Adrenal gland (tissue), 12 donors: ENCODE measurements around the gene C3orf20. TPM values are rescaled to one million over a fixed set of nuclear protein-coding genes. Genes with fewer than 3 reads are reported as not detected.

ENCODE experiments used
- DNase-seq, 7 donors: peaks; one replicate each; pipeline ENCODE4 v3.0.0-alpha.2; 2019 to 2020
- H3K27ac ChIP-seq, 5 donors: fragments of 200-600 bp; sonication (generic) in 4 of 5; 1 replicate in 3 of 5; 2 replicates in 2 of 5; pipeline versions ENCODE4 v1.5.1 to v1.8.0; 2016 to 2020; ENCODE audit warnings: mild to moderate bottlenecking in 1 of 5
- H3K27me3 ChIP-seq: fragments of 200-600 bp; 2 replicates; pipeline ENCODE4 v1.8.0; 2021
- H3K36me3 ChIP-seq, 2 donors: fragments of 200-600 bp; replicated peaks in 1 of 2; 1 replicate in 1 of 2; 2 replicates in 1 of 2; pipeline versions ENCODE4 v1.5.1 to v1.8.0; 2018 to 2022
- H3K4me1 ChIP-seq, 2 donors: fragments of 200-600 bp; replicated peaks in 1 of 2; 1 replicate in 1 of 2; 2 replicates in 1 of 2; pipeline versions ENCODE4 v1.5.1 to v1.8.0; 2018 to 2021
- H3K4me3 ChIP-seq, 4 donors: fragments of 200-600 bp; sonication (generic) in 3 of 4; one replicate each; pipeline ENCODE4 v1.5.1; 2016 to 2018
- H3K9me3 ChIP-seq, 3 donors: fragments of 200-600 bp; sonication (generic) in 1 of 3; replicated peaks in 1 of 3; 1 replicate in 2 of 3; 2 replicates in 1 of 3; pipeline versions ENCODE4 v1.5.1 to v1.8.0; 2016 to 2021
- CTCF ChIP-seq, 6 experiments: fragments of 450-650 bp in 4 of 6; fragments of 200-600 bp in 2 of 6; sonication (generic) in 1 of 6; IDR thresholded peaks; 1 replicate in 5 of 6; 2 replicates in 1 of 6; pipeline versions ENCODE4 v1.5.1 to v1.8.0; 2016 to 2021; ENCODE audit warnings: antibody characterized with exemption in 6 of 6, mild to moderate bottlenecking in 2 of 6, moderate library complexity in 1 of 6
- POLR2A ChIP-seq, 2 donors: fragments of 450-650 bp; IDR thresholded peaks; one replicate each; pipeline ENCODE4 v1.6.1; 2017; ENCODE audit warnings: antibody characterized with exemption in 2 of 2, mild to moderate bottlenecking in 2 of 2, moderate library complexity in 1 of 2
- WGBS, 4 donors: extraction: QIAGEN DNeasy Blood & Tissue Kit in 2 of 4; methylation state at CpG; one replicate each; pipeline versions ENCODE4 v1.1.5 to v1.1.7; 2013 to 2017; 5-methylcytosine and 5-hydroxymethylcytosine counted together
- intact Hi-C, 2 donors: fragments of 100-400 bp; cut with DNase I; formaldehyde crosslinking; loops; one replicate each; pipeline versions ENCODE4 v1.14.1 to v1.15.0; 2022 to 2023
- polyA plus RNA-seq, 3 donors: library from polyadenylated mRNA; stranded (reverse); fragments of 200-250 nt in 2 of 3; fragments of 350-450 nt in 1 of 3; fragmentation: Illumina TruSeq in 1 of 3; extraction: RNeasy Lipid Tissue Mini Kit (QIAGEN cat#74804) in 1 of 3; gene quantifications; one replicate each; pipeline ENCODE4 v1.2.3, GENCODE V29; 2013 to 2014
- total RNA-seq, 9 donors: library from RNA; depleted of rRNA in 4 of 9; stranded (reverse); fragments of >200 nt in 4 of 9; fragments of 120-200 nt in 1 of 9; fragmentation: NEBNext Ultra II Directional in 1 of 9; extraction: Animal tissue kit (Norgen Biotek cat#: 25700) in 1 of 9; gene quantifications; one replicate each; pipeline versions ENCODE4 v1.1.0 to v1.2.4, GENCODE V29; 2013 to 2023
- donor health status: healthy with polysubstance abuse.
- donor health status: Bipolar disorder and iron deficiency.
- donor health status: DM: yes; HTN: yes; CAD: no.
- donor health status: DM: no; HTN: no; CAD: no.
- donor health status: DM: no; HTN: no; CAD: no.
- donor health status: DM: yes; HTN: yes; CAD: no.

The C3orf20 gene
- total and polyA plus RNA-seq, 12 donors = 0.07 to 0.39 TPM; not detected in 10

GRCh38 chr3:14818804-14819500 is 144.0 kb downstream of the C3orf20 start, which contains the start of gene FGD5:
FGD5 (plus strand) TSS chr3:14818962; CDS start chr3:14819072, 110 bp downstream.
- H3K4me3 ChIP-seq = no peak within 1 kb of the TSS
- TF ChIP-seq CTCF (IDR thresholded peaks at IDR 0.05) (no peak), POLR2A (IDR thresholded peaks at IDR 0.05) (no peak)
- H3K36me3 ChIP-seq = no peaks in the 10 kb centered on the region
- H3K4me1 ChIP-seq = peaks cover 0 to 8% of the 10 kb centered on the region in 2 donors
- H3K27ac ChIP-seq = no peak within 1 kb of the TSS
- 80 to 86% (median 84%) methylated on average over 24 to 25 of the region's 25 CpGs for WGBS, 4 donors
- no peak for DNase-seq
- intact Hi-C loops = no loop called here
- no peaks in the 10 kb centered on the region for H3K27me3 ChIP-seq
- no peaks in the 10 kb centered on the region for H3K9me3 ChIP-seq

- Histone ChIP-seq H3K9me3 (no peaks in the 10 kb centered on the region), H3K4me3 (no peak overlapping the region), H3K36me3 (no peaks in the 10 kb centered on the region), H3K27me3 (no peaks in the 10 kb centered on the region), H3K4me1 (peaks cover 0 to 8% of the 10 kb centered on the region in 2 donors), H3K27ac (no peak overlapping the region)
- DNase-seq = no peak
- TF ChIP-seq POLR2A (IDR thresholded peaks at IDR 0.05) = no peak
- TF ChIP-seq CTCF (IDR thresholded peaks at IDR 0.05) = no peak
- WGBS, 4 donors = 79 to 86% (median 82%) methylated on average over 5 to 10 of the region's 10 CpGs
- intact Hi-C loops = no loop called here
Observed at GRCh38 chr3:14819671-14820070, 144.7 kb downstream of the C3orf20 start.

GRCh38 chr3:14820156-14820555 is 145.2 kb downstream of the C3orf20 start:
- 86 to 97% (median 91%) methylated on average over 6 to 17 of the region's 17 CpGs for WGBS, 4 donors
- H3K4me1 ChIP-seq = peaks cover 0 to 8% of the 10 kb centered on the region in 2 donors
- H3K9me3 ChIP-seq = no peaks in the 10 kb centered on the region
- intact Hi-C loops = no loop called here
- H3K4me3 ChIP-seq = no peak overlapping the region
- no peak for TF ChIP-seq POLR2A (IDR thresholded peaks at IDR 0.05)
- TF ChIP-seq CTCF (IDR thresholded peaks at IDR 0.05) = no peak
- no peaks in the 10 kb centered on the region for H3K36me3 ChIP-seq
- no peaks in the 10 kb centered on the region for H3K27me3 ChIP-seq
- no peak overlapping the region for H3K27ac ChIP-seq
- DNase-seq = no peak

- no peaks in the 10 kb centered on the region for H3K36me3 ChIP-seq
- no peak for TF ChIP-seq POLR2A (IDR thresholded peaks at IDR 0.05)
- no peaks in the 10 kb centered on the region for H3K9me3 ChIP-seq
- no peak for DNase-seq
- no peak overlapping the region for H3K4me3 ChIP-seq
- peaks cover 0 to 8% of the 10 kb centered on the region in 2 donors for H3K4me1 ChIP-seq
- 82 to 86% (median 86%) methylated on average over 16 of the region's 16 CpGs for WGBS, 4 donors
- H3K27me3 ChIP-seq = no peaks in the 10 kb centered on the region
- H3K27ac ChIP-seq = no peak overlapping the region
- intact Hi-C loops = no loop called here
Observed at GRCh38 chr3:14821151-14821550, 146.2 kb downstream of the C3orf20 start.

GRCh38 chr3:14822134-14822533 is 147.2 kb downstream of the C3orf20 start:
- intact Hi-C loops = no loop called here
- no peak for DNase-seq
- TF ChIP-seq CTCF (IDR thresholded peaks at IDR 0.05) (no peak), POLR2A (IDR thresholded peaks at IDR 0.05) (no peak)
- H3K27ac ChIP-seq = no peak overlapping the region
- no peaks in the 10 kb centered on the region for H3K27me3 ChIP-seq
- no peak overlapping the region for H3K4me3 ChIP-seq
- no peaks in the 10 kb centered on the region for H3K9me3 ChIP-seq
- no peaks in the 10 kb centered on the region for H3K36me3 ChIP-seq
- peaks cover 0 to 8% of the 10 kb centered on the region in 2 donors for H3K4me1 ChIP-seq
- WGBS, 4 donors = 83 to 87% (median 84%) methylated on average over 3 of the region's 3 CpGs
